H1 (cell line): ENCODE data around the gene PTDSS2. TPM values are rescaled to one million over a fixed set of nuclear protein-coding genes. Genes with fewer than 3 reads are reported as not detected.

ENCODE experiments used
- CTCF ChIA-PET: fragments of 300-600 bp; sonication (Branson Sonifier 250); formaldehyde crosslinking; loops from one replicate; lab custom pipeline; 2021; ENCODE audit not compliant: partially characterized antibody; lab: Charles Lee
- POLR2A ChIA-PET: fragments of 300-600 bp; sonication (Branson Sonifier 250); formaldehyde crosslinking; loops from one replicate; lab custom pipeline; 2021; ENCODE audit warnings: inconsistent platforms; ENCODE audit not compliant: partially characterized antibody; lab: Charles Lee
- DNase-seq, 2 experiments: peaks; one replicate each; pipeline versions ENCODE4 v3.0.0 to v3.0.0-alpha.2; 2010 to 2022; ENCODE audit warnings: low spot score in 2 of 2, low read depth in 1 of 2, mixed read lengths in 1 of 2
- FAIRE-seq: peaks from 2 replicates; lab custom pipeline; 2011; peaks lifted over from hg19 to GRCh38; lab: Jason Lieb, UNC
- H2AFZ ChIP-seq: 2 replicates; pipeline ENCODE4 v1.8.1; 2012; ENCODE audit warnings: low read length, inconsistent platforms
- H2AK5ac ChIP-seq: 2 replicates; pipeline ENCODE4 v1.6.1; 2013; ENCODE audit warnings: low read depth, low read length
- H2BK120ac ChIP-seq: replicated peaks from 2 replicates; pipeline ENCODE3; 2013; ENCODE audit warnings: low read depth, low read length, inconsistent platforms
- H2BK12ac ChIP-seq: 2 replicates; pipeline ENCODE4 v1.6.1; 2013; ENCODE audit warnings: low read depth, low read length
- H2BK15ac ChIP-seq: 2 replicates; pipeline ENCODE4 v1.6.1; 2013; ENCODE audit warnings: low read length
- H2BK20ac ChIP-seq: 2 replicates; pipeline ENCODE4 v1.6.1; 2013; ENCODE audit warnings: low read length
- H2BK5ac ChIP-seq: 2 replicates; pipeline ENCODE4 v1.6.1; 2013; ENCODE audit warnings: low read depth, low read length
- H3K14ac ChIP-seq: 2 replicates; pipeline ENCODE4 v1.6.1; 2013; ENCODE audit warnings: inconsistent platforms; ENCODE audit not compliant: insufficient read length
- H3K18ac ChIP-seq: 2 replicates; pipeline ENCODE4 v1.6.1; 2013; ENCODE audit warnings: low read length; ENCODE audit errors: extremely low read depth
- H3K23ac ChIP-seq: 2 replicates; pipeline ENCODE4 v1.6.1; 2013; ENCODE audit warnings: inconsistent platforms; ENCODE audit not compliant: insufficient read length
- H3K23me2 ChIP-seq: 2 replicates; pipeline ENCODE4 v1.6.1; 2013; ENCODE audit warnings: low read depth, low read length
- H3K27ac ChIP-seq: 2 replicates; pipeline ENCODE4 v1.6.1; 2011; ENCODE audit warnings: low read depth, low read length, inconsistent platforms
- H3K27me3 ChIP-seq, 4 experiments: replicated peaks in 1 of 4; 1 replicate in 1 of 4; 2 replicates in 3 of 4; pipeline versions ENCODE4 v1.6.1 to v1.8.1; 2011 to 2013; ENCODE audit warnings: low read length in 3 of 4, mild to moderate bottlenecking in 3 of 4, inconsistent platforms in 2 of 4, mixed read lengths in 2 of 4, moderate library complexity in 1 of 4; ENCODE audit not compliant: control insufficient read depth in 3 of 4, insufficient read depth in 3 of 4; ENCODE audit errors: extremely low read depth in 1 of 4
- H3K36me3 ChIP-seq, 4 experiments: 2 replicates each; pipeline versions ENCODE4 v1.6.1 to v1.8.1; 2011 to 2013; ENCODE audit warnings: mild to moderate bottlenecking in 4 of 4, low read length in 3 of 4, moderate library complexity in 2 of 4, control low read depth in 1 of 4, inconsistent platforms in 1 of 4; ENCODE audit not compliant: insufficient read depth in 4 of 4, control insufficient read depth in 2 of 4
- H3K4ac ChIP-seq: replicated peaks from 2 replicates; pipeline ENCODE3; 2013; ENCODE audit warnings: low read length, low read depth, mixed read lengths, inconsistent platforms; ENCODE audit not compliant: insufficient read length
- H3K4me1 ChIP-seq, 4 experiments: replicated peaks in 1 of 4; 1 replicate in 1 of 4; 2 replicates in 3 of 4; pipeline versions ENCODE4 v1.6.1 to v1.8.1; 2011 to 2013; ENCODE audit warnings: low read length in 3 of 4, inconsistent platforms in 2 of 4, mixed read lengths in 1 of 4; ENCODE audit not compliant: insufficient read depth in 4 of 4, control insufficient read depth in 3 of 4
- H3K4me2 ChIP-seq, 2 experiments: 2 replicates each; pipeline versions ENCODE4 v1.6.1 to v1.8.1; 2011 to 2013; ENCODE audit warnings: low read depth in 2 of 2, low read length in 2 of 2, control low read depth in 1 of 2, inconsistent platforms in 1 of 2, mild to moderate bottlenecking in 1 of 2; ENCODE audit not compliant: insufficient read depth in 1 of 2
- H3K4me3 ChIP-seq, 4 experiments: fragments of 200-600, 300-600 bp in 1 of 4; sonication (generic), shearing (Covaris generic), sonication (Bioruptor Twin) in 1 of 4; 2 replicates each; pipeline versions ENCODE4 v1.5.1 to v1.8.1; 2011 to 2016; ENCODE audit warnings: low read length in 4 of 4, low read depth in 3 of 4, control low read depth in 2 of 4, inconsistent platforms in 2 of 4, mild to moderate bottlenecking in 2 of 4, mixed read lengths in 1 of 4, moderate library complexity in 1 of 4; ENCODE audit not compliant: insufficient read depth in 2 of 4; ENCODE audit errors: extremely low read depth in 1 of 4
- H3K56ac ChIP-seq: replicated peaks from 2 replicates; pipeline ENCODE3; 2013; ENCODE audit warnings: low read depth, mild to moderate bottlenecking, mixed read lengths, low read length, inconsistent platforms; ENCODE audit not compliant: insufficient read length
- H3K79me1 ChIP-seq: 2 replicates; pipeline ENCODE4 v1.6.1; 2013; ENCODE audit warnings: low read depth, low read length, control low read depth
- H3K79me2 ChIP-seq, 2 experiments: 2 replicates each; pipeline versions ENCODE4 v1.6.1 to v1.8.1; 2012 to 2013; ENCODE audit warnings: low read length in 2 of 2, mild to moderate bottlenecking in 2 of 2, inconsistent platforms in 1 of 2; ENCODE audit not compliant: insufficient read depth in 2 of 2, control insufficient read depth in 1 of 2
- H3K9ac ChIP-seq, 4 experiments: replicated peaks in 1 of 4; 1 replicate in 1 of 4; 2 replicates in 3 of 4; pipeline versions ENCODE4 v1.6.1 to v1.8.1; 2011 to 2013; ENCODE audit warnings: low read depth in 3 of 4, low read length in 3 of 4, control low read depth in 2 of 4, mild to moderate bottlenecking in 2 of 4, moderate library complexity in 2 of 4, inconsistent platforms in 1 of 4; ENCODE audit errors: extremely low read depth in 1 of 4
- H3K9me3 ChIP-seq, 2 experiments: 2 replicates each; pipeline versions ENCODE4 v1.6.1 to v1.8.1; 2012 to 2013; ENCODE audit warnings: mild to moderate bottlenecking in 2 of 2, moderate library complexity in 2 of 2, control low read depth in 1 of 2, inconsistent platforms in 1 of 2, low read depth in 1 of 2, low read length in 1 of 2, mixed read lengths in 1 of 2; ENCODE audit not compliant: insufficient read depth in 2 of 2
- H4K20me1 ChIP-seq, 2 experiments: replicated peaks in 1 of 2; 2 replicates each; pipeline versions ENCODE3 to v1.8.1; 2011 to 2013; ENCODE audit warnings: inconsistent platforms in 2 of 2, low read length in 2 of 2, mild to moderate bottlenecking in 1 of 2; ENCODE audit not compliant: insufficient read depth in 2 of 2, control insufficient read depth in 1 of 2
- H4K5ac ChIP-seq: 2 replicates; pipeline ENCODE4 v1.6.1; 2013; ENCODE audit warnings: low read length, low read depth, mixed read lengths, inconsistent platforms; ENCODE audit not compliant: insufficient read length
- H4K8ac ChIP-seq: 2 replicates; pipeline ENCODE4 v1.8.0; 2013; ENCODE audit warnings: mild to moderate bottlenecking, moderate library complexity, low read length, inconsistent platforms; ENCODE audit not compliant: insufficient read depth; ENCODE audit errors: extremely low read depth
- H4K91ac ChIP-seq: replicated peaks from 2 replicates; pipeline ENCODE3; 2013; ENCODE audit warnings: low read length, mixed read lengths, inconsistent platforms; ENCODE audit not compliant: insufficient read length
- CBX5 ChIP-seq: fragments of 300-800, 300-1000 bp; sonication (generic); IDR thresholded peaks from 2 replicates; pipeline ENCODE4 v1.7.1; 2016; ENCODE audit warnings: antibody characterized with exemption, low read length, low read depth
- CTCF ChIP-seq, 3 experiments: IDR thresholded peaks; 1 replicate in 2 of 3; 2 replicates in 1 of 3; pipeline versions ENCODE4 v1.5.1 to v1.6.1; 2011; ENCODE audit warnings: low read length in 3 of 3, mild to moderate bottlenecking in 3 of 3, inconsistent platforms in 2 of 3, low read depth in 1 of 3, moderate library complexity in 1 of 3; ENCODE audit not compliant: insufficient read depth in 1 of 3; ENCODE audit errors: control extremely low read depth in 1 of 3
- E2F6 ChIP-seq: IDR thresholded peaks from 2 replicates; pipeline ENCODE4 v1.6.1; 2012; ENCODE audit warnings: inconsistent platforms
- POLR2A ChIP-seq, 2 experiments: IDR thresholded peaks; 1 replicate in 1 of 2; 2 replicates in 1 of 2; pipeline ENCODE4 v1.6.1; 2011; ENCODE audit warnings: low read depth in 2 of 2, low read length in 2 of 2, mild to moderate bottlenecking in 2 of 2; ENCODE audit errors: control extremely low read depth in 1 of 2
- POU5F1 ChIP-seq: IDR thresholded peaks from 2 replicates; pipeline ENCODE4 v1.6.1; 2011; ENCODE audit warnings: low read depth, mild to moderate bottlenecking, low read length, moderate library complexity
- RFX5 ChIP-seq: IDR thresholded peaks from 2 replicates; pipeline ENCODE4 v1.6.1; 2011; ENCODE audit warnings: low read depth, low read length, improper control_type of control experiment, borderline replicate concordance
- SP1 ChIP-seq: IDR thresholded peaks from 2 replicates; pipeline ENCODE4 v1.6.1; 2011; ENCODE audit warnings: low read depth, low read length
- SUZ12 ChIP-seq: fragments of 200-600 bp; sonication (generic); IDR thresholded peaks from 2 replicates; pipeline ENCODE4 v1.6.1; 2012; ENCODE audit warnings: mild to moderate bottlenecking, inconsistent platforms, low read length, moderate library complexity, mixed read lengths
- WGBS, 2 experiments: shearing (Covaris generic) in 1 of 2; methylation state at CpG; one replicate each; pipeline versions ENCODE4 v1.1.6 to v1.1.7; 2013 to 2015; ENCODE audit warnings: low lambda C conversion rate in 2 of 2, mixed read lengths in 2 of 2, inconsistent platforms in 1 of 2, low coverage in 1 of 2, missing lambda C conversion rate in 1 of 2; ENCODE audit not compliant: insufficient replicate concordance in 2 of 2, insufficient coverage in 1 of 2, insufficient read length in 1 of 2; ENCODE audit errors: extremely low coverage in 1 of 2, missing lambda C conversion rate in 1 of 2; 5-methylcytosine and 5-hydroxymethylcytosine counted together
- polyA plus RNA-seq, 7 experiments: library from polyadenylated mRNA; depleted of rRNA in 3 of 7; stranded (reverse) in 5 of 7; unstranded in 2 of 7; fragments of >200 nt in 5 of 7; fragments of 200-250 nt in 2 of 7; gene quantifications; 1 replicate in 5 of 7; 2 replicates in 1 of 7; 4 replicates in 1 of 7; pipeline versions ENCODE4 v1.2.1 to v1.2.3, GENCODE V29; 2011 to 2013; ENCODE audit warnings: missing spikeins in 2 of 7, mixed read lengths in 2 of 7
- total RNA-seq: library from RNA; stranded (reverse); fragmentation: NEBNext Ultra II Directional; extraction: Animal tissue kit (Norgen Biotek cat#: 25700); gene quantifications from 2 replicates; pipeline ENCODE4 v1.2.1, GENCODE V29; 2021

Gene PTDSS2
- total and polyA plus RNA-seq, 2 of the 8 experiments (the other 6 are each of a cell fraction or from before 2014, with no cell fraction given) = 48.7 to 68.2 TPM

- Histone ChIP-seq H2BK12ac (no peak overlapping the region), H2AFZ (no peak overlapping the region), H3K14ac (no peak overlapping the region), H3K79me1 (peaks cover 16% of the 10 kb centered on the region)
- TF ChIP-seq E2F6 (no peak), CBX5 (no peak), POLR2A (IDR thresholded peaks at IDR 0.05; ENCODE audit: control extremely low read depth in 1 of 2, low read depth in 2 of 2, low read length in 2 of 2) (no peak), POU5F1 (no peak), CTCF (IDR thresholded peaks at IDR 0.05; ENCODE audit: control extremely low read depth in 1 of 3, insufficient read depth in 1 of 3, low read depth in 1 of 3, low read length in 3 of 3) (peak in 1 of 3 experiments; percentile 52; a peak in 2 of 4 replicates), SUZ12 (no peak), SP1 (no peak), RFX5 (no peak)
- TF ChIP-seq, all 59 proteins: peak for 1
- H2BK120ac ChIP-seq = no peak overlapping the region
- no peak overlapping the region for H2AK5ac ChIP-seq
- peaks cover 0 to 9% of the 10 kb centered on the region in 2 experiments for H4K20me1 ChIP-seq
- H3K9me3 ChIP-seq = no peaks in the 10 kb centered on the region
- H4K5ac ChIP-seq = no peak overlapping the region
- H3K9ac ChIP-seq = no peak overlapping the region
- no peaks in the 10 kb centered on the region for H3K23me2 ChIP-seq
- peaks cover 7 to 42% of the 10 kb centered on the region in 2 experiments for H3K79me2 ChIP-seq
- no peak overlapping the region for H2BK15ac ChIP-seq
- no peak overlapping the region for H4K8ac ChIP-seq
- 90% methylated on average over 10 of the region's 13 CpGs; no CpG with 5 or more reads in 1 of the 2 experiments for WGBS, 2 experiments
- no peak overlapping the region for H3K18ac ChIP-seq
- H3K27ac ChIP-seq = no peak overlapping the region
- ChIA-PET CTCF (interaction anchor here (0.7 to 4.0 kb wide), 13 partner anchors 8 to 109 kb away, joined by 3 to 32 read pairs (median 5); partner anchors contain the start of gene PTDSS2), POLR2A (interaction anchor here (1.3 to 2.0 kb wide), 3 partner anchors 19 to 30 kb away, joined by 3 to 6 read pairs (median 6); no protein-coding TSS in a partner anchor)
- no peak overlapping the region for H3K4me3 ChIP-seq
- no peak for FAIRE-seq
- no peak overlapping the region for H4K91ac ChIP-seq
- no peak overlapping the region for H3K4me2 ChIP-seq
- DNase-seq = peak in 1 of 2 experiments; percentile 49
- no peak overlapping the region for H3K56ac ChIP-seq
- peaks cover 0 to 10% (median 6%) of the 10 kb centered on the region in 4 experiments; a peak in 6 of 7 replicates for H3K4me1 ChIP-seq
- H2BK20ac ChIP-seq = no peak overlapping the region
- no peak overlapping the region for H3K4ac ChIP-seq
- no peak overlapping the region for H3K23ac ChIP-seq
- H3K27me3 ChIP-seq = no peaks in the 10 kb centered on the region
- no peak overlapping the region for H2BK5ac ChIP-seq
- H3K36me3 ChIP-seq = peaks cover 0 to 7% (median 2%) of the 10 kb centered on the region in 4 experiments; a peak in 2 of 8 replicates
These were observed 22.2 kb downstream of the PTDSS2 start for GRCh38 chr11:472272-472671.
